ENCODE measurements around the gene SPRED2. TPM values are rescaled to one million over a fixed set of nuclear protein-coding genes. Genes with fewer than 3 reads are reported as not detected.

The SPRED2 gene
- total and polyA plus RNA-seq, 2 of the 8 experiments (the other 6 are each of a cell fraction or from before 2014, with no cell fraction given), result 15.3 to 22.5 TPM

- TF ChIP-seq SP4 (IDR thresholded peaks at IDR 0.05; ENCODE audit: low read length) (no peak), SP1 (IDR thresholded peaks at IDR 0.05; ENCODE audit: low read depth, low read length) (no peak), BRCA1 (IDR thresholded peaks at IDR 0.05; ENCODE audit: low read depth, low read length) (no peak), HDAC2 (IDR thresholded peaks at IDR 0.05; ENCODE audit: borderline replicate concordance in 1 of 2, low read depth in 2 of 2, low read length in 2 of 2) (no peak), FOSL1 (IDR thresholded peaks at IDR 0.05; ENCODE audit: insufficient read depth, low read depth, low read length) (no peak), ASH2L (IDR thresholded peaks at IDR 0.05; ENCODE audit: low read length) (no peak), CEBPB (IDR thresholded peaks at IDR 0.05; ENCODE audit: low read depth, low read length) (no peak)
Observed at GRCh38 chr2:65464604-65465003, 32.2 kb upstream of the SPRED2 start (continued).

Measured in H1 (cell line).